ENCODE results near the gene TMSB4X. TPM values are rescaled to one million over a fixed set of nuclear protein-coding genes. Genes with fewer than 3 reads are reported as not detected.
A peak's percentile ranks its signal among the peaks of the same experiment; 100 is the strongest.

TMSB4X gene
- total RNA-seq, 1 experiment from 2014 or later: 2,928 TPM

DNA sequence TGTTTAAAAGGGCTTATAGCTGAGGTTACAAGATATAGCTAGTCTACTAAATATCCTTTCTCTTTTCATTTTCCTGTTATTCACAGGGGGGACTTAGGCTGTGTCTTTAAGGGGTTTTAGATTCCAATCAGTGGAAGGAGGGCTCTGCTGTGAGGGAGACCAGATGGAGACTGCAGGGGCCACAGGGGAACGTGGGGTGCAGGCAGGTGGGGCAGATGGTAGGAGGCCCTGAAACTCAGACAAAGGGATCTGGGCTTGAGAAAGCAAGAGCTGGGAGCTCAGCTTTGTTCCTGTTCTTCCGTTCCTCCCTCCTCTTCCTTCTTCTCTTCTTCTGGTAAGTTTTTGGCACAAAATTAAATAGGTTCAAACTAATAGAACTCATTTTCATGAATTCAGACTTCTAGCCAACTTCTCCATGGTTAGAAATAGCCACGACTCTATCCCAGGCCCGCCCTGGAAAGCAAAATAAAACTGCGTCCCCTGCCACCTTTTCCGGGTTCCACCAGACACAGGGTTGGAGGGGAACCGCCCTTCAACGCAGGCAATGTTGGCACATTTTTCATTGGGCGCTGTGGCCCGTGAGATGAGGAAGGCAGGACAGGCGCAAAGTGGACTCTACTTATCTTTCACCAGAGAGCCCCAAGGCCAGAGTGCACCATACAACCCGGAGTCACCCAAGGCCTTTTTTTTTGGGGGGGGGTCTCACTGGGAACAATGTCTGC, 3.5 kb upstream of the TMSB4X start:
- in situ Hi-C loops (cut with HindIII; ENCODE audit: low pct_unique_long_range_greater_than_20kb, low sequenced_read_pairs) (no loop called here), intact Hi-C loops (cut with micrococcal nuclease; ENCODE audit: unreplicated experiment) (loop anchor here (10.0 kb wide), 2 partner anchors 103 to 513 kb away; no protein-coding TSS in a partner anchor)
- ChIA-PET POLR2A (no interaction called here), CTCF (interaction anchor here (0.7 kb wide), 2 partner anchors 29 to 1514 kb away, joined by 3 to 7 read pairs; no protein-coding TSS in a partner anchor)
- no peaks in the 10 kb centered on the region for H3K9me3 ChIP-seq (ENCODE audit: control insufficient read depth, insufficient read depth, low read depth, low read length)
- no TSS peak for BruUV-seq (replicated peaks)
- H3K27ac ChIP-seq (ENCODE audit: low read length): peak overlapping the region; percentile 91
- no peaks in the 10 kb centered on the region for H3K27me3 ChIP-seq (ENCODE audit: control insufficient read depth, insufficient read depth, low read length)
- H3K4me1 ChIP-seq (ENCODE audit: control insufficient read depth, insufficient read depth, low read length): peaks cover 5% of the 10 kb centered on the region
- H3K4me3 ChIP-seq (ENCODE audit: low read depth in 2 of 2, low read length in 2 of 2): peak overlapping the region in 1 of 2 experiments; percentile 23; a peak in 3 of 4 replicates
- ATAC-seq: peak; percentile 43; the same call in 1 of the 2 replicates
- H3K36me3 ChIP-seq (ENCODE audit: control insufficient read depth, insufficient read depth, low read length): no peaks in the 10 kb centered on the region; the same call in 1 of the 2 replicates
- DNase-seq (ENCODE audit: low read depth, low spot score): no peak
- TF ChIP-seq POLR2AphosphoS5 (IDR thresholded peaks at IDR 0.05; ENCODE audit: low read depth, low read length) (peak; percentile 29; the same call in 1 of the 2 replicates), TCF7L2 (IDR thresholded peaks at IDR 0.05; ENCODE audit: low read depth, low read length) (no peak), REST (IDR thresholded peaks at IDR 0.05; ENCODE audit: insufficient read depth in 1 of 2, low read depth in 2 of 2, low read length in 1 of 2) (no peak)

- ATAC-seq (no peak), DNase-seq (ENCODE audit: low read depth, low spot score) (no peak)
- peak overlapping the region in 1 of 2 experiments; percentile 23; a peak in 2 of 4 replicates for H3K4me3 ChIP-seq (ENCODE audit: low read depth in 2 of 2, low read length in 2 of 2)
- peak overlapping the region; percentile 91 for H3K27ac ChIP-seq (ENCODE audit: low read length)
- no peaks in the 10 kb centered on the region for H3K27me3 ChIP-seq (ENCODE audit: control insufficient read depth, insufficient read depth, low read length)
- no peaks in the 10 kb centered on the region; the same call in 1 of the 2 replicates for H3K36me3 ChIP-seq (ENCODE audit: control insufficient read depth, insufficient read depth, low read length)
- in situ Hi-C loops (cut with HindIII; ENCODE audit: low pct_unique_long_range_greater_than_20kb, low sequenced_read_pairs): no loop called here
- BruUV-seq (replicated peaks): no TSS peak
- TF ChIP-seq CTCF (IDR thresholded peaks at IDR 0.05) (no peak), POLR2AphosphoS5 (IDR thresholded peaks at IDR 0.05; ENCODE audit: low read depth, low read length) (no peak), REST (IDR thresholded peaks at IDR 0.05; ENCODE audit: insufficient read depth in 1 of 2, low read depth in 2 of 2, low read length in 1 of 2) (no peak), TCF7L2 (IDR thresholded peaks at IDR 0.05; ENCODE audit: low read depth, low read length) (no peak), SIN3A (IDR thresholded peaks at IDR 0.05; ENCODE audit: borderline replicate concordance, insufficient read depth, low read depth, low read length) (no peak)
- ChIA-PET CTCF (interaction anchor here (0.7 kb wide), 1 partner anchor 1513 kb away, joined by 3 read pairs; no protein-coding TSS in a partner anchor), POLR2A (no interaction called here)
- H3K9me3 ChIP-seq (ENCODE audit: control insufficient read depth, insufficient read depth, low read depth, low read length): no peaks in the 10 kb centered on the region
- intact Hi-C loops (cut with micrococcal nuclease; ENCODE audit: unreplicated experiment): loop anchor here (10.0 kb wide), 2 partner anchors 103 to 513 kb away; no protein-coding TSS in a partner anchor
- peaks cover 5% of the 10 kb centered on the region for H3K4me1 ChIP-seq (ENCODE audit: control insufficient read depth, insufficient read depth, low read length)
Measured at GRCh38 chrX:12972243-12972642, 2.7 kb upstream of the TMSB4X start.

All from Panc1 (cell line).